Measurements from ENCODE around the gene NPEPPS. TPM values are rescaled to one million over a fixed set of nuclear protein-coding genes. Genes with fewer than 3 reads are reported as not detected.

NPEPPS gene
- total and polyA plus RNA-seq, 2 of the 13 experiments (the other 11 are each of a cell fraction or from before 2014, with no cell fraction given): 53.5 to 127 TPM

DNA sequence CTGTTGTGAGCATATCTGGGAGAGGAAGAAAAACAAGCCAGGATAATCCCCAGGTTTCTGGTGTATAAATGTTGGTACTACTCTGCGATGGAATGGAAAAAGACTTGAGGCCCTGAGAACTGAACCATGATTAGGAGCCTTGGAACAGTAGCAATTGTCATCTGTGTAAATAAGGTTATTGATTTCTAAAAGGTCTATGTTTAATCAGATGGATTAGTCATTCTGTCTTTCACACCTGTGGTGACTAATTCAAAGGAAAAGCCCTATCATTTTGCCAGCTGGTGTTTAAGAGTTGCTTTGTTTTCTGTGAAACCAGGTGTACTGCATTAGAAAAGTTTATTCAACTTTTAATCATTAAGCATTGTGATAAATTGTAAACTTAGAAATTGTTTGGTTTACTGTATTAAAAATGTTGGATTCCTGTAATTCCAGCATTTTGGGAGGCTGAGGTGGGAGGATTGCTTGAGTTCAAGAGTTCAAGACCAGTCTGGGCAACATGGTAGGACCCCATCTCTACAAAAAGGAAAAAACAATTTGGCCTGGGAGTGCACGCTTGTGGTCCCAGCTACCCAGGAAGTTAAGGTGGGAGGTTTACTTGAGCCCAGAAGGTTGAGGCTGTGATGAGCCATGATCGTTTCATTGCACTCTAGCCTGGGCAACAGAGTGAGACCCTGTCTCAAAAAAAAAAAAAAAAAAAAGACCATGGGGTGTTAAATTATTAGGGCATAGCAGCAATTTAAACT, 89.8 kb downstream of the NPEPPS start (continued):
- TF ChIP-seq, protein P1, sequence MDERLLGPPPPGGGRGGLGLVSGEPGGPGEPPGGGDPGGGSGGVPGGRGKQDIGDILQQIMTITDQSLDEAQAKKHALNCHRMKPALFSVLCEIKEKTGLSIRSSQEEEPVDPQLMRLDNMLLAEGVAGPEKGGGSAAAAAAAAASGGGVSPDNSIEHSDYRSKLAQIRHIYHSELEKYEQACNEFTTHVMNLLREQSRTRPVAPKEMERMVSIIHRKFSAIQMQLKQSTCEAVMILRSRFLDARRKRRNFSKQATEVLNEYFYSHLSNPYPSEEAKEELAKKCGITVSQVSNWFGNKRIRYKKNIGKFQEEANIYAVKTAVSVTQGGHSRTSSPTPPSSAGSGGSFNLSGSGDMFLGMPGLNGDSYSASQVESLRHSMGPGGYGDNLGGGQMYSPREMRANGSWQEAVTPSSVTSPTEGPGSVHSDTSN (CRISPR knock-in tag; IDR thresholded peaks at IDR 0.05): no peak
- no peak for TF ChIP-seq DNMT1 (CRISPR knock-in tag; IDR thresholded peaks at IDR 0.05)
- peak; percentile 44; the same call in 1 of the 2 replicates for TF ChIP-seq GATAD2A (CRISPR knock-in tag; IDR thresholded peaks at IDR 0.05)

DNA sequence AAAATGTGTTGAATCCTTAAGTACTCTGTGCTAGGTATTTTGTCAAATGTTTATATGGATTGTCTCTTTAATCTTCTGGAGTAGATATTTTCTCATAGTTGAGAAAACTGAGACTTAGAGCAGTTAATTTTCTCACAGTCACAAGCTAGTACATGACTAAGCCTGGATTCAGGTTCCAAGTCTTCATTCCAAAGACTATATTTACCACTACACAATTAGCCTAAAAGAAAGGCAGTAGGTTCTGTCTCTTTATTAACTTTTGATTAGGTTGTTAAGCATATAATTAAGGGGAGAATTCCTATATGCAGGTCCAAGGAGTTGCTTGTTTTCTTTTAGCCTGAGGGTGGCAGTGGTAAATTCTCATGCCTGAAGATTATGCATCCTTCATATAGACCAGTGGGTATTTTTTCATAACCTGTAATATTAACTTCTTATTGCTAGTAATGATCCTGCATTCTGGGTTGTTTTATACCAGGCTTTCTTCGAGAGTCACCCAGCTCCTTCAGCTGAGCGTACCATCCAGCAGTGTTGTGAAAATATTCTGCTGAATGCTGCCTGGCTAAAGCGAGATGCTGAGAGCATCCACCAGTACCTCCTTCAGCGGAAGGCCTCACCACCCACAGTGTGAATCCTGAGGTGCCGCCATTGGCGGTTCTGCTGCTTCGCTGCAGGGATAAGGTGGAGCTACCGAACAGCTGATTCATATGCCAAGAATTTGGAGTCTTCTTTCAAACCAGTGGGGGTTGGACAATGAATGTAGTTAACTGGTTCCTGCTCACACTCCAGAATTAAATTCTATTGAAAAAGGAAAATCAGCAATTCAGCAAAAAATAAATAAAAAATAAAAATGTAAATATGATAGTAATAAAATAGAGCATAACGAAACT, 90.6 kb downstream of the NPEPPS start:
- no peaks in the 10 kb centered on the region for H3K79me2 ChIP-seq (ENCODE audit: insufficient read depth, low read length)
- in situ Hi-C loops (cut with HindIII; ENCODE audit: extremely low pct_ligation_motif_present, low pct_unique_long_range_greater_than_20kb) (loop anchor here (25.0 kb wide), 2 partner anchors 109 to 259 kb away; no protein-coding TSS in a partner anchor), intact Hi-C loops (cut with micrococcal nuclease; ENCODE audit: unreplicated experiment) (no loop called here)
- H3K9ac ChIP-seq (ENCODE audit: insufficient read depth, low read depth, low read length): no peak overlapping the region
- WGBS (ENCODE audit: low lambda C conversion rate): 96% methylated on average over 9 of the region's 9 CpGs
- H2AFZ ChIP-seq (ENCODE audit: low read length): no peak overlapping the region
- H3K4me3 ChIP-seq (replicated peaks in 1 of 3; ENCODE audit: insufficient read depth in 1 of 3, low read depth in 2 of 3, low read length in 3 of 3): no peak overlapping the region
- no peak overlapping the region for H3K4me2 ChIP-seq (ENCODE audit: low read depth, low read length)
- DNase-seq (ENCODE audit: low spot score) (no peak), FAIRE-seq (no peak), ATAC-seq (no peak)
- H3K27ac ChIP-seq (ENCODE audit: extremely low read length, insufficient read depth, low read length): no peak overlapping the region
- ChIA-PET POLR2A (interaction anchor here (1.2 kb wide), 1 partner anchor 28 kb away, joined by 3 read pairs; no protein-coding TSS in a partner anchor), CTCF (ENCODE audit: low intra/inter-chr PET ratio, low total read pairs) (no interaction called here)
- H3K9me3 ChIP-seq (ENCODE audit: low read length): no peaks in the 10 kb centered on the region
- no peaks in the 10 kb centered on the region for H3K27me3 ChIP-seq (ENCODE audit: control insufficient read depth in 1 of 2, insufficient read depth in 2 of 2, low read length in 2 of 2)
- no TSS peak for BruUV-seq (replicated peaks)
- TF ChIP-seq MAFF (IDR thresholded peaks at IDR 0.05; ENCODE audit: low read depth, low read length): peak; percentile 67
- no peak for TF ChIP-seq ZNF431 (CRISPR knock-in tag; IDR thresholded peaks at IDR 0.05; ENCODE audit: borderline replicate concordance, low read depth)
- TF ChIP-seq ZBTB38 (CRISPR knock-in tag; IDR thresholded peaks at IDR 0.05): 0 out of 2 replicates have a peak, but pooled peaks have one; percentile 29
- TF ChIP-seq ATAD3A (CRISPR knock-in tag; IDR thresholded peaks at IDR 0.05): no peak
- TF ChIP-seq, protein P2, sequence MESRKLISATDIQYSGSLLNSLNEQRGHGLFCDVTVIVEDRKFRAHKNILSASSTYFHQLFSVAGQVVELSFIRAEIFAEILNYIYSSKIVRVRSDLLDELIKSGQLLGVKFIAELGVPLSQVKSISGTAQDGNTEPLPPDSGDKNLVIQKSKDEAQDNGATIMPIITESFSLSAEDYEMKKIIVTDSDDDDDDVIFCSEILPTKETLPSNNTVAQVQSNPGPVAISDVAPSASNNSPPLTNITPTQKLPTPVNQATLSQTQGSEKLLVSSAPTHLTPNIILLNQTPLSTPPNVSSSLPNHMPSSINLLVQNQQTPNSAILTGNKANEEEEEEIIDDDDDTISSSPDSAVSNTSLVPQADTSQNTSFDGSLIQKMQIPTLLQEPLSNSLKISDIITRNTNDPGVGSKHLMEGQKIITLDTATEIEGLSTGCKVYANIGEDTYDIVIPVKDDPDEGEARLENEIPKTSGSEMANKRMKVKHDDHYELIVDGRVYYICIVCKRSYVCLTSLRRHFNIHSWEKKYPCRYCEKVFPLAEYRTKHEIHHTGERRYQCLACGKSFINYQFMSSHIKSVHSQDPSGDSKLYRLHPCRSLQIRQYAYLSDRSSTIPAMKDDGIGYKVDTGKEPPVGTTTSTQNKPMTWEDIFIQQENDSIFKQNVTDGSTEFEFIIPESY (CRISPR knock-in tag; IDR thresholded peaks at IDR 0.05): peak; percentile 97
- TF ChIP-seq FOSL2 (CRISPR knock-in tag; IDR thresholded peaks at IDR 0.05): peak; percentile 48; the same call in 1 of the 2 replicates
- peak; percentile 46 to 71 for TF ChIP-seq MAFK (conservative IDR thresholded peaks at IDR 0.05 in 1 of 2, IDR thresholded peaks at IDR 0.05 in 1 of 2; ENCODE audit: low read length in 2 of 2)
- TF ChIP-seq BHLHE40 (IDR thresholded peaks at IDR 0.05; ENCODE audit: low read length): no peak
- no peaks in the 10 kb centered on the region for H4K20me1 ChIP-seq (ENCODE audit: insufficient read depth, low read length)
- H3K36me3 ChIP-seq (replicated peaks in 1 of 2; ENCODE audit: control insufficient read depth in 1 of 2, insufficient read depth in 2 of 2, low read length in 2 of 2): peaks cover 10 to 36% of the 10 kb centered on the region in 2 experiments
- peaks cover 7% of the 10 kb centered on the region; the same call in 1 of the 2 replicates for H3K4me1 ChIP-seq (ENCODE audit: insufficient read depth, low read length)
